Common myeloid progenitor, CD34-positive (primary cell): Measurements from ENCODE around the gene ATP2B1. TPM values are rescaled to one million over a fixed set of nuclear protein-coding genes. Genes with fewer than 3 reads are reported as not detected.
"Not testable (repeated sequence)": the region's sequence is repeated elsewhere in the genome, so short reads cannot be mapped to it uniquely, and the experiment has no call there.

Source experiments
- CTCF ChIA-PET: fragments of 350-600 bp; sonication (Branson Sonifier 250); formaldehyde crosslinking; loops from one replicate; lab custom pipeline; 2021; ENCODE audit warnings: antibody characterized with exemption; lab: Charles Lee
- POLR2A ChIA-PET: fragments of 350-600 bp; sonication (Branson Sonifier 250); formaldehyde crosslinking; loops from one replicate; lab custom pipeline; 2021; ENCODE audit warnings: antibody characterized with exemption; lab: Charles Lee
- DNase-seq, 3 donors: peaks; one replicate each; pipeline versions ENCODE4 v3.0.0 to v3.0.0-alpha.2; 2013
- H3K27ac ChIP-seq, 2 experiments: 1 replicate in 1 of 2; 2 replicates in 1 of 2; pipeline ENCODE4 v1.7.0; 2013; ENCODE audit warnings: inconsistent platforms in 2 of 2, low read length in 2 of 2, mild to moderate bottlenecking in 2 of 2, low read depth in 1 of 2, moderate library complexity in 1 of 2; ENCODE audit not compliant: severe bottlenecking in 2 of 2, insufficient read depth in 1 of 2, poor library complexity in 1 of 2
- H3K27me3 ChIP-seq, 5 experiments: replicated peaks in 2 of 5; 1 replicate in 3 of 5; 2 replicates in 2 of 5; pipeline versions ENCODE4 v1.6.1 to v1.7.0; 2013; ENCODE audit warnings: low read length in 4 of 5, mild to moderate bottlenecking in 2 of 5, moderate library complexity in 2 of 5, inconsistent platforms in 1 of 5; ENCODE audit not compliant: insufficient read depth in 5 of 5, control insufficient read depth in 4 of 5
- H3K36me3 ChIP-seq, 4 experiments: 1 replicate in 2 of 4; 2 replicates in 2 of 4; pipeline versions ENCODE4 v1.6.1 to v1.7.0; 2013; ENCODE audit warnings: low read length in 3 of 4, control low read depth in 1 of 4, mild to moderate bottlenecking in 1 of 4; ENCODE audit not compliant: control insufficient read depth in 4 of 4, insufficient read depth in 4 of 4
- H3K4me1 ChIP-seq, 4 experiments: 1 replicate in 3 of 4; 2 replicates in 1 of 4; pipeline versions ENCODE4 v1.6.1 to v1.7.1; 2013; ENCODE audit warnings: low read length in 3 of 4, mild to moderate bottlenecking in 3 of 4, control low read depth in 1 of 4, inconsistent platforms in 1 of 4, moderate library complexity in 1 of 4; ENCODE audit not compliant: control insufficient read depth in 4 of 4, insufficient read depth in 4 of 4; ENCODE audit errors: control extremely low read depth in 1 of 4
- H3K4me3 ChIP-seq, 7 experiments: 1 replicate in 4 of 7; 2 replicates in 3 of 7; pipeline versions ENCODE4 v1.5.1 to v1.7.0; 2013; ENCODE audit warnings: mild to moderate bottlenecking in 7 of 7, low read length in 6 of 7, moderate library complexity in 6 of 7, inconsistent platforms in 2 of 7, low read depth in 2 of 7, control low read depth in 1 of 7; ENCODE audit not compliant: insufficient read depth in 4 of 7, control insufficient read depth in 1 of 7; ENCODE audit errors: extremely low read depth in 1 of 7
- H3K9me3 ChIP-seq, 5 experiments: 1 replicate in 4 of 5; 2 replicates in 1 of 5; pipeline versions ENCODE4 v1.6.1 to v1.7.1; 2013; ENCODE audit warnings: low read length in 4 of 5, mild to moderate bottlenecking in 2 of 5, inconsistent platforms in 1 of 5, low read depth in 1 of 5, moderate library complexity in 1 of 5; ENCODE audit not compliant: control insufficient read depth in 4 of 5, insufficient read depth in 2 of 5; ENCODE audit errors: control extremely low read depth in 1 of 5
- WGBS: methylation state at CpG from one replicate; pipeline ENCODE4 v1.1.5; 2013; ENCODE audit not compliant: insufficient coverage; 5-methylcytosine and 5-hydroxymethylcytosine counted together
- polyA plus RNA-seq: library from polyadenylated mRNA; unstranded; fragments of 120-200 nt; gene quantifications from one replicate; pipeline ENCODE4 v1.2.1, GENCODE V29; 2013

Gene ATP2B1
- 64.1 TPM for polyA plus RNA-seq

DNA sequence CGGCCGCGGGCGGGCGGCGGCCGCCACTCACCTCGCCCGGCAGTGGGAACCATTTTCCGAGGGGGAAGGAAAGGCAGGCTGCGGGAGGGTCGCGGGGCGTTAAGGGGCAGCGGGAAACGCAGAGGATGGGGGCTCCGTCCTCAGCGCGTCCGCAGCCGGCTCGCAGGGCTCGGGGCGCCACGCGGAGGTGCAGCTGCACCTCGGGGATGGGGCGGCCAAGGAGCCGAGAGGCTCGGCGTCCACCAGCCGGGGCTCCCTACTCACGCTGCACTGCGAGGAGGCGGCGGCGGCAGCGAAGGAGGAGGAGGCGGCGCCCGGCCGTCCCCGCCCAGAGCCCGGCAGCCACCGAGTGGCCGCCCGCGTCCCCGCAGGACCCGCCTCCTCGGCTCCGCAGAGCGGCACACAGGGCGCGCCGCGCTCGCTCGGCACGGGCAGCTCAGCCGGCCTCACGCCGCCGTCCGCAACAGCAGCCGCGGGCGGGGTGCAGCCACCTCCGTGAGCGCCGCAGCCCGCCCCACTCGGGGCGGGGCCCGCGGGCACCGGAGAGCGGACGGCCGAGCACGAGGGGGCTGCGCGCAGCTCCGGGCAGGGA, at the start of gene ATP2B1:
Gene ATP2B1 (minus strand): TSS at position 274 of the 592 bp plus-strand sequence. CDS start 52,952 bp downstream, outside the sequence.
- no peaks in the 10 kb centered on the region for H3K9me3 ChIP-seq
- WGBS = under 1% methylated on average over 56 of the region's 84 CpGs
- peak; percentile 85 to 92 (median 91) for DNase-seq
- peak within 1 kb of the TSS; percentile 83 to 87 for H3K27ac ChIP-seq
- POLR2A ChIA-PET = interaction anchor here (1.0 to 1.9 kb wide), 4 partner anchors 43 to 241 kb away, joined by 3 to 6 read pairs (median 4); no protein-coding TSS in a partner anchor
- H3K4me1 ChIP-seq = peaks cover 6 to 28% (median 16%) of the 10 kb centered on the region in 4 experiments
- peak within 1 kb of the TSS; percentile 75 to 95 (median 89) for H3K4me3 ChIP-seq
- CTCF ChIA-PET = interaction anchor here (1.1 to 2.2 kb wide), 9 partner anchors 10 to 253 kb away, joined by 3 to 6 read pairs (median 4); no protein-coding TSS in a partner anchor
- no peaks in the 10 kb centered on the region for H3K27me3 ChIP-seq
- no peaks in the 10 kb centered on the region for H3K36me3 ChIP-seq

DNA sequence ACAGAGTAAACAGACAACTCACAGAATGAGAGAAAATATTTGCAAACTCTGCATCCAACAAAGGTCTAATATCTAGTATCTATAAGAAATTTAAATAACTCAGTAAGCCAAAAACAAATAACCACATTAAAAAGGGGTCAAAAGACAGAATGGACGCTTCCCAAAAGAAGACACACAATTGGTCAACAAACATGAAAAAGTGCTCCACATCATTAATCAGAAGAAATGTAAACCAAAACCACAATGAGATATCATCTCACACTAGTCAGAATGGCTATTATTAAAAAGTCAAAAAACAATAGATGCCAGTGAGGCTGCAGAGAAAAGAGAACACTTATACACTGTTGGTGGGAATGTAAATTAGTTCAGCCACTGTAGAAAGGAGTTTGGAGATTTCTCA, 49.3 kb upstream of the ATP2B1 start:
- Histone ChIP-seq H3K27ac (peak overlapping the region in 1 of 2 experiments; percentile 97), H3K4me1 (peaks cover 6 to 37% (median 26%) of the 10 kb centered on the region in 4 experiments)
- CTCF ChIA-PET, H3K4me3 ChIP-seq, H3K27me3 ChIP-seq, H3K9me3 ChIP-seq, H3K36me3 ChIP-seq, DNase-seq, POLR2A ChIA-PET: not testable (repeated sequence)
- 100% methylated on average over 1 of the region's 1 CpG for WGBS

DNA sequence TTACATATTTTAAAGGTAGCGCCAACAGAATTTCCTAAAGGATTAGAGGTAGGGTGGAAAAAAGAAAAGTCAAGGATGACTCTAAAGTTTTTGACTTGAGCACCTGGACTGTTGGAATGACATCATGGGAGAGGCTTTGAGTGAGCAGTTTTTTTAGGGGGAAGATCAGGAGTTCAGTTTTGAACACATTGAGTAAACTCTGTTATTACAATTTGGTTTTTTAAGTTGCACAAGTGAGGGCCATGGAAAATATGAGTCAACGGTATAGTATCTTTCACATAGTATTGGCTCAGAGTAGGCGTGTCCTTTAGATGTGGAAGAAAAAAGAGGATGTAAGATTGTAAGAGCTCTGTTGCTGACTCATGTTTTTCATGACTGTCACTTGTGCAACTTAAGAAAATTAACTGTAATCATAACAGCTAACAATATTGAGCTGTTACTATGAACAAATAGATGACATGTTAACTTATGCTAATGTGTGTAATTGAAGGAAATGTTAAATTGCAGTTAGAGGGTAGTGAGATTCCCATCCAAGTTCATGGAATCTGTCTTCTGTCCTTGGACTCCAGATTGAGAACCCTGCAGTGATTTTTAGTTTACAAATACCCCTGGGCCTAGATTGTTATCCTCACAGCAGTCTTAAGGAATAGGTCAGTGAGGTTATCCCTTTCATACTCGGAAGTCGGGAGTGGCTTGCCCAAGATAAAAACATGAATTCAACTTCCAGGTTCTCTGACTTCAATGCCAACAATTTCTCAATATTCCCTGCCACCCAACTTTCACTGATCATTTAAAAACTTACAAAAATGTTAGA, 48.2 kb upstream of the ATP2B1 start:
- WGBS = 28% methylated on average over 5 of the region's 5 CpGs
- ChIA-PET POLR2A (no interaction called here), CTCF (interaction anchor here (0.8 kb wide), 1 partner anchor 40 kb away, joined by 3 read pairs; no protein-coding TSS in a partner anchor)

DNA sequence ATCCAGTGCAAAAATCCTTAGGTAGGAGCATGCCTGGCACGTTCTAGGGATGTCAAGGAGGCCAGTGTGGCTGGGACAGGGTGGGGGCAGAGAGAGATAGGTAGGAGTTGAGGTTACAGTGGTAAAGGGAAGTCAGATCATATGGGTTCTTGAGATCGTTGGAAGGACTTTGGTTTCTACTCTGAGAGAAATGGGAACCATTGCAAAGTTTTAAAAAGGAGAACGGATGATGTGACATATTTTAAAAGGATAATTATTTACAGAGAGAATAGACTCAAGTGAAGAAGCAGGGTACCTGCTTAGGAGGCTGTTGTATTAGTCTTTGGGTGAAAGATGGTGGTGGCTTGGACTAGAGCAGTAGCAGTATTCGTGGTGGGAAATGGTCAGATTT, 47.6 kb upstream of the ATP2B1 start:
- peak overlapping the region in 1 of 7 experiments; percentile 45 for H3K4me3 ChIP-seq
- ChIA-PET CTCF (interaction anchor here (0.8 kb wide), 1 partner anchor 41 kb away, joined by 3 read pairs; no protein-coding TSS in a partner anchor), POLR2A (no interaction called here)
- peak overlapping the region; percentile 93 to 97 for H3K27ac ChIP-seq
- DNase-seq = peak in 2 of 3 donors; percentile 84 to 88
- H3K27me3 ChIP-seq = no peaks in the 10 kb centered on the region
- no peaks in the 10 kb centered on the region for H3K36me3 ChIP-seq
- no peaks in the 10 kb centered on the region for H3K9me3 ChIP-seq
- peaks cover 6 to 34% (median 23%) of the 10 kb centered on the region in 4 experiments for H3K4me1 ChIP-seq
- WGBS = 41% methylated on average over 4 of the region's 4 CpGs

More for the DNA sequence above, 48.2 kb upstream of the ATP2B1 start:
- H3K4me3 ChIP-seq = peak overlapping the region in 1 of 7 experiments; percentile 45
- peak; percentile 97 to 100 (median 99) for DNase-seq
- H3K27ac ChIP-seq = peak overlapping the region; percentile 95 to 97
- no peaks in the 10 kb centered on the region for H3K36me3 ChIP-seq
- H3K27me3 ChIP-seq = no peaks in the 10 kb centered on the region
- peaks cover 6 to 37% (median 26%) of the 10 kb centered on the region in 4 experiments for H3K4me1 ChIP-seq
- H3K9me3 ChIP-seq = no peaks in the 10 kb centered on the region

DNA sequence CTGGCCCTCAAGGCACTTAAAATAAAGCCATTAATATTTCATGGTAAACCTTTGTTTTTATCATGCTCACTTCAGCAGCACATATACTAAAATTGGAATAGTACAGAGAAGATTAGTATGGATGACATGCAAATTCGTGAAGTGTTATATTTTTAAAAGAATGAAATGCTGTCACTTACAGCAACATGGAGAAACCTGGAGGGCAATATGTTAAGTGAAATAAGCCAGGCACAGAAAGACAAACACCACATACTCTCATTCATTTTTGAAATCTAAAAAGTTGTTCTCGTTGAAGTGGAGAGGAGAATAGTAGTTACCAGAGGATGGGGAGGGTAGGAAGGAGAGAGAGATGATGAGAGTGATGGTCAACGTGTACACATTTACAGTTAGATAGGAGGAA, 45.4 kb upstream of the ATP2B1 start:
- no peaks in the 10 kb centered on the region for H3K27me3 ChIP-seq
- H3K27ac ChIP-seq = no peak overlapping the region
- H3K36me3 ChIP-seq = no peaks in the 10 kb centered on the region
- WGBS = 100% methylated on average over 2 of the region's 3 CpGs
- CTCF ChIA-PET = interaction anchor here (1.4 kb wide), 1 partner anchor 24 kb away, joined by 3 read pairs; no protein-coding TSS in a partner anchor
- peaks cover 6 to 22% (median 17%) of the 10 kb centered on the region in 4 experiments for H3K4me1 ChIP-seq
- POLR2A ChIA-PET = no interaction called here
- no peak overlapping the region for H3K4me3 ChIP-seq
- H3K9me3 ChIP-seq = peaks cover 0 to 3% (median 0%) of the 10 kb centered on the region in 5 experiments
- DNase-seq = no peak

DNA sequence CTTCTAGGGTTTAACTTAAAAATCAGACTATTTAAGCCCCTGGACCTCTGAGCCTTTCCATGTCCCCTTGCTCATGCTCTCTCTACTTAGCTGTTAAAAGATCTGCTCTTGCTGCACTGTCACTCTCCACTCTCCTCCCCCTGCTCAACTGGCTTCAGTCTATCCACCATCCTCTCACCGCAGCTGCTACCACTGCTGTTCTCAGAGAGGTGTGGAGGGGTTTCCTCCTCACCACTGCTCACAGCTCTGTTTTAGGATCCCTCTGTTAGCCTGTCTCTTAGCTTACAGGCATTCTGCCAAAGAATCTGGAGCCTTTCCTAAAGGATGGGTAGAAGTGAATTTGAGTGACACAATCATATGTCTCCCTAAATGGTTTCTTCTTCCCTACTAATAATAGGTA, 43.7 kb upstream of the ATP2B1 start:
- H3K4me3 ChIP-seq = no peak overlapping the region
- ChIA-PET POLR2A (no interaction called here), CTCF (interaction anchor here (1.7 kb wide), 1 partner anchor 16 kb away, joined by 4 read pairs; no protein-coding TSS in a partner anchor)
- no peak overlapping the region for H3K27ac ChIP-seq
- no peak for DNase-seq
- WGBS = no CpG with 5 or more reads among the region's 1 CpG
- peaks cover 6 to 17% (median 14%) of the 10 kb centered on the region in 4 experiments for H3K4me1 ChIP-seq
- peaks cover 0 to 3% (median 0%) of the 10 kb centered on the region in 5 experiments for H3K9me3 ChIP-seq
- no peaks in the 10 kb centered on the region for H3K36me3 ChIP-seq
- no peaks in the 10 kb centered on the region for H3K27me3 ChIP-seq
